GM20000 (cell line): ENCODE data around the gene SMARCA2.

Experiments used
- DNase-seq: peaks from one replicate; pipeline ENCODE4 v3.0.0; 2012; ENCODE audit warnings: low spot score
- CTCF ChIP-seq: IDR thresholded peaks from 2 replicates; pipeline ENCODE4 v1.5.1; 2012; ENCODE audit warnings: mild to moderate bottlenecking, control low read depth; ENCODE audit errors: extremely low read depth, missing control alignments

The SMARCA2 gene

GRCh38 chr9:2164268-2164667 lies 149.1 kb downstream of the SMARCA2 start:
- no peak for DNase-seq
- no peak for TF ChIP-seq CTCF

- no peak for TF ChIP-seq CTCF
These were observed 151.1 kb downstream of the SMARCA2 start for GRCh38 chr9:2166203-2166602.

DNA sequence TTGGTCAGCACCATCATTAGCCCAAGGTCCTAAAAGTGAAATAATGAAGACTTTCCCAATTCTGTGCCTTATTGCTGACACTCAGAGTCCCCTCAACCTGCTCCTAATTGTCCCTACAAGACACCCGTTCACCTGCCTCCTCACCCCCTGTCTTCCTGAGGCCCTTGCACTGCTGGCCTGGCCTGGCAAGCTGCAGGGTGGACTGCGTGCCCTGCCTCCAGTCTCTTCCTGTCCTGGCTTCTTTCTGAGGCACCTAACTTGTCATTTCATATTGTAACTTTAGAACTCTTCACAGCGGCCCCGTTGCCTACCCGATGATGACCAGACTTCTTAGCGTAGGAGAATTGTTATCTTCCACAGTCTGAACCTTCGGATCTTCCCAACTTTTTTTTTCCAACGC lies 153.9 kb downstream of the SMARCA2 start:
- DNase-seq, result no peak
- no peak for TF ChIP-seq CTCF

More at GRCh38 chr9:2166203-2166602, 151.1 kb downstream of the SMARCA2 start:
- DNase-seq, result no peak

DNA sequence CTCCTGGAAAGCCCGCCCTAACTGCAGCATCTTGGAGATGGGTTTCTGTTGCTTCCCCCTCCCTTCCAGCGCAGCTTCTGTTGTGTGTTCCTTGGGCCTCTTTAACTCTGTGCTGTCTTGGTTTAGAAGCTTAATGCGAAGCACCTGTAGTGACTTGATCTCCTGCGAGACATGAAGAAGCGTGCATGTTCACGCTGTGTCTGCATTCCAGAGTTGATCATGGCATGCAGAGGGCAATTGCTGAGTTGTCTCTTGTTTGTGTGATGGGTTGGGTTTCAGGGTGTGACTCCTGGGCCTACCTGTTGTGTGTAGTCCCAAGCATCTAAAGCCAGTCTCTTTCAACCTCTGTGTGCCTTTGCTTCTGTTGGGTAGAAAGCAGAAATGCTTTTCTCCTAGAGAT lies 155.6 kb downstream of the SMARCA2 start:
- no peak for TF ChIP-seq CTCF
- no peak for DNase-seq

GRCh38 chr9:2173170-2173569 lies 158.0 kb downstream of the SMARCA2 start:
- no peak for TF ChIP-seq CTCF
- DNase-seq, result no peak

- no peak for TF ChIP-seq CTCF
- no peak for DNase-seq
These were observed 158.7 kb downstream of the SMARCA2 start for GRCh38 chr9:2173861-2174260.

- TF ChIP-seq CTCF, result no peak
- no peak for DNase-seq
These were observed 159.2 kb downstream of the SMARCA2 start for GRCh38 chr9:2174306-2174705.

DNA sequence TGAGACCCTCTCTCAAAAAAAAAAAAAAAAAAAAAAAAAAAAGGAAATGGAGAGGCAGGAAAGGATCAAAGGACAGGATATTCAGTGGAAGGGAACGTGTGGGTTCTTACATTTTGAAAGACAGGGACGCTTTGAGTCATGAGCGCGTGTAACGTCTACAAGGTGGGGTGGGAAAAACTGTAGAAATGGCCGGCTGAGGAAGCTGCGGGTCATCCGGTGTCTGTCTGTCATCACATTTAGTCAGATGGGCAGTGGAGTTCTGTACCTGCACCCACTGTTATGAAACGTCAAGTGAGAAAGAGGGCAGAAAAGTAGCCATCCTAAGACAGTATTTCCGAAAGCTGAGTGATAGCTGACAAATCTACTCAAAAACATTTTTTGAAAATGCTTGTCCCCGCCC lies 159.8 kb downstream of the SMARCA2 start:
- no peak for DNase-seq
- TF ChIP-seq CTCF, result no peak
